Body of pancreas (tissue), 4 donors: ENCODE results near the gene RPS6KA2.

ENCODE experiments used
- POLR2A ChIP-seq, 3 donors: fragments of 450-650 bp; IDR thresholded peaks; one replicate each; pipeline ENCODE4 v1.6.1; 2016; ENCODE audit warnings: antibody characterized with exemption in 3 of 3, mild to moderate bottlenecking in 2 of 3
- TF ChIP-seq, protein P1 (sequence below), 7 experiments: fragments of 450-650 bp in 4 of 7; fragments of 200-600 bp in 3 of 7; sonication (generic) in 3 of 7; IDR thresholded peaks; one replicate each; pipeline ENCODE4 v1.5.1; 2016 to 2019; ENCODE audit warnings: antibody characterized with exemption in 7 of 7

DNA sequence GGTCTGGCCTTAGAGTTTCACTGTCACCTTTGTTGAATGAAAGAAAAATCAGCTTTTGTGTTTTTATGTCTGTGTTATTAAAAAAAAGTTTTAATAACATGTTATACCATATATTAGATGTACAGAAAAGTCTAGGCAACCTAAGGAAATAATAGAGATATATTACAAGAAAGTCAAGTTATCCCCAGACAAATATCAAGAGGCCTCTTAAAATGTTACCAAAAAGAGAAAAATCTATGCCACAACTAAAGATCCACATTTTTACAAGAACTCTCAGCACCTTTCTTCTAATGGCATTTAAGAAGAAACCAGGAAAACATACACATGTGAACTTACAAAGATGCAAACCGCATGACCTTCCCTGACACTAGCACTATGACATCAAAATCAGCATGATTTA is 67.4 kb downstream of the RPS6KA2 start:
- TF ChIP-seq, protein P1, sequence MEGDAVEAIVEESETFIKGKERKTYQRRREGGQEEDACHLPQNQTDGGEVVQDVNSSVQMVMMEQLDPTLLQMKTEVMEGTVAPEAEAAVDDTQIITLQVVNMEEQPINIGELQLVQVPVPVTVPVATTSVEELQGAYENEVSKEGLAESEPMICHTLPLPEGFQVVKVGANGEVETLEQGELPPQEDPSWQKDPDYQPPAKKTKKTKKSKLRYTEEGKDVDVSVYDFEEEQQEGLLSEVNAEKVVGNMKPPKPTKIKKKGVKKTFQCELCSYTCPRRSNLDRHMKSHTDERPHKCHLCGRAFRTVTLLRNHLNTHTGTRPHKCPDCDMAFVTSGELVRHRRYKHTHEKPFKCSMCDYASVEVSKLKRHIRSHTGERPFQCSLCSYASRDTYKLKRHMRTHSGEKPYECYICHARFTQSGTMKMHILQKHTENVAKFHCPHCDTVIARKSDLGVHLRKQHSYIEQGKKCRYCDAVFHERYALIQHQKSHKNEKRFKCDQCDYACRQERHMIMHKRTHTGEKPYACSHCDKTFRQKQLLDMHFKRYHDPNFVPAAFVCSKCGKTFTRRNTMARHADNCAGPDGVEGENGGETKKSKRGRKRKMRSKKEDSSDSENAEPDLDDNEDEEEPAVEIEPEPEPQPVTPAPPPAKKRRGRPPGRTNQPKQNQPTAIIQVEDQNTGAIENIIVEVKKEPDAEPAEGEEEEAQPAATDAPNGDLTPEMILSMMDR (IDR thresholded peaks at IDR 0.05): no peak
- TF ChIP-seq POLR2A (IDR thresholded peaks at IDR 0.05): no peak
